Erythroblast (primary cell): ENCODE measurements around the gene TTC39A.

ENCODE experiments used
- GATA1 ChIP-seq: IDR thresholded peaks from 2 replicates; pipeline ENCODE4 v1.6.1; 2011; ENCODE audit warnings: low read depth, mild to moderate bottlenecking, control low read depth, low read length, moderate library complexity
- POLR2A ChIP-seq: IDR thresholded peaks from 2 replicates; pipeline ENCODE4 v1.6.1; 2011; ENCODE audit warnings: mild to moderate bottlenecking, low read length

GRCh38 chr1:51324251-51325010 lies 5.9 kb downstream of the TTC39A start:
- TF ChIP-seq POLR2A (no peak), GATA1 (no peak)
